Progenitor cell of endocrine pancreas (in vitro differentiated cells): ENCODE measurements around the gene APOM. TPM values are rescaled to one million over a fixed set of nuclear protein-coding genes. Genes with fewer than 3 reads are reported as not detected.
A peak's percentile ranks its signal among the peaks of the same experiment; 100 is the strongest.

Source experiments
- DNase-seq: peaks from one replicate; pipeline ENCODE4 v3.0.0; 2021; ENCODE audit warnings: low spot score; ENCODE audit not compliant: unreplicated experiment
- H3K27ac Mint-ChIP-seq: 2 replicates; pipeline ENCODE4 v1.8.0; 2021; ENCODE audit warnings: mild to moderate bottlenecking, moderate library complexity, mixed read lengths
- H3K27me3 Mint-ChIP-seq: 2 replicates; pipeline ENCODE4 v1.8.0; 2021; ENCODE audit warnings: mixed read lengths
- H3K36me3 Mint-ChIP-seq: 2 replicates; pipeline ENCODE4 v1.8.0; 2022; ENCODE audit warnings: mixed read lengths; ENCODE audit not compliant: insufficient read depth
- H3K4me1 Mint-ChIP-seq: 2 replicates; pipeline ENCODE4 v1.8.0; 2021; ENCODE audit warnings: low read depth, mixed read lengths
- H3K4me3 Mint-ChIP-seq: 2 replicates; pipeline ENCODE4 v1.8.0; 2021; ENCODE audit warnings: low read depth, mild to moderate bottlenecking, moderate library complexity, mixed read lengths
- H3K9me3 Mint-ChIP-seq: 2 replicates; pipeline ENCODE4 v1.8.0; 2021; ENCODE audit warnings: low read depth, mixed read lengths
- total RNA-seq: library from RNA; stranded (reverse); gene quantifications from 2 replicates; pipeline ENCODE4 v1.2.1, GENCODE V29; 2021
- TF ChIP-seq, protein P1 (sequence below): fragments of 200-600 bp; sonication (generic); IDR thresholded peaks from one replicate; pipeline ENCODE4 v1.5.0; 2021; ENCODE audit warnings: antibody characterized with exemption, mild to moderate bottlenecking; ENCODE audit not compliant: unreplicated experiment

APOM gene
- total RNA-seq, 1 donor from 2014 or later: 7.1 TPM

DNA sequence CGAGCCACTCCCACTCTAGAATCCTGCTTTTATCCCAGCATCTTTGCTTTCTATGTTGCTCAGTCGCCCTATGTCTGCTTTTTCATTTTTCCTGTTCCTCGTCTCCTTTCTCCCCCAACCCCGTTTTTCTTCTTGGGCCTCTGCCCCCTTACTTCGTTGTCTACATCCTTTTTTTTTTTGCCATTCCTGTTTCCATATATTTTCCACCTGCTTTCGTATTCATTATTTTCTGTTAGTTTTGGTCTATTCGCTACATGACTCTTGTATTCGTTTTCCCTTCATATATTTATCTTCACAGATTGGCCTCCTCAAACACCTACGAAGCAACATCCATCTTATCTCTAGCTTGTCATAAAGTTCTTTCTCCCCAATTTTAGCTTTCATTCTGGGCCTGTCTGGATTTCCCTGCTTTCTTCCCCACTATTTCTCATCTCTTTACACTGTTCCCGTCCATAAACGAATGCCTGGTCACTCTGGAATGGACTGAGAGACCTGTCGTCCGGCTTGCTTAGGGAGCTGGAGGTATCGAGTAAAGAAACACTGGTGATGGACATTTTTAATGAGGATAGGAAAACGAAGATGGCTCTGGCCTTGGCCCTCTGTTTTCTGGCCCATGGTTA lies 34.3 kb upstream of the APOM start:
- TF ChIP-seq, protein P1, sequence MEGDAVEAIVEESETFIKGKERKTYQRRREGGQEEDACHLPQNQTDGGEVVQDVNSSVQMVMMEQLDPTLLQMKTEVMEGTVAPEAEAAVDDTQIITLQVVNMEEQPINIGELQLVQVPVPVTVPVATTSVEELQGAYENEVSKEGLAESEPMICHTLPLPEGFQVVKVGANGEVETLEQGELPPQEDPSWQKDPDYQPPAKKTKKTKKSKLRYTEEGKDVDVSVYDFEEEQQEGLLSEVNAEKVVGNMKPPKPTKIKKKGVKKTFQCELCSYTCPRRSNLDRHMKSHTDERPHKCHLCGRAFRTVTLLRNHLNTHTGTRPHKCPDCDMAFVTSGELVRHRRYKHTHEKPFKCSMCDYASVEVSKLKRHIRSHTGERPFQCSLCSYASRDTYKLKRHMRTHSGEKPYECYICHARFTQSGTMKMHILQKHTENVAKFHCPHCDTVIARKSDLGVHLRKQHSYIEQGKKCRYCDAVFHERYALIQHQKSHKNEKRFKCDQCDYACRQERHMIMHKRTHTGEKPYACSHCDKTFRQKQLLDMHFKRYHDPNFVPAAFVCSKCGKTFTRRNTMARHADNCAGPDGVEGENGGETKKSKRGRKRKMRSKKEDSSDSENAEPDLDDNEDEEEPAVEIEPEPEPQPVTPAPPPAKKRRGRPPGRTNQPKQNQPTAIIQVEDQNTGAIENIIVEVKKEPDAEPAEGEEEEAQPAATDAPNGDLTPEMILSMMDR: no peak
- Mint-ChIP-seq H3K36me3 (peaks cover 23% of the 10 kb centered on the region), H3K9me3 (no peaks in the 10 kb centered on the region), H3K27me3 (no peaks in the 10 kb centered on the region), H3K4me3 (peak overlapping the region; percentile 89), H3K4me1 (peaks cover 14% of the 10 kb centered on the region), H3K27ac (peak overlapping the region; percentile 96)
- DNase-seq: no peak

DNA sequence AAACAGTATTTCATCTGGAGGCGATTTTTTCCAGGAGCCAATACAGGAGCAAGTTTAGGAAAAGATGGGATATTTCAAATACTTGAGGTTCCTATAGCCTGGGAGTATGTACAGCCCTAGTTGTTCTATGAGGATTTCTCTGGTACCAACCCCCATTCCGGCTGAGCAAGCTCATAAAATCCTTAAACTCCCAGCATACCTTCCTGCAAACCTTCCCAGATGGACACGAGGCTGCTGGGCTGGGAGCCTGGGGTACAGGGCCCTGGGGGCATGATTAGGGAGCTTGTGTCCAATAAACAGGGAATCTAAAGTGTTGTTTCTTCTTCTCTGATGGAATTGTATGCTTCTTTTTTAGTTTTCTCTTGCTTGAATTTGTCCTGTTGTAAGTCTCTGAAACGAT lies 33.7 kb upstream of the APOM start:
- H3K9me3 Mint-ChIP-seq: no peaks in the 10 kb centered on the region
- peak overlapping the region; percentile 89 for H3K4me3 Mint-ChIP-seq
- no peak for DNase-seq
- H3K36me3 Mint-ChIP-seq: peaks cover 26% of the 10 kb centered on the region
- TF ChIP-seq, protein P1: no peak
- H3K27ac Mint-ChIP-seq: peak overlapping the region; percentile 96
- peaks cover 14% of the 10 kb centered on the region for H3K4me1 Mint-ChIP-seq
- H3K27me3 Mint-ChIP-seq: no peaks in the 10 kb centered on the region

DNA sequence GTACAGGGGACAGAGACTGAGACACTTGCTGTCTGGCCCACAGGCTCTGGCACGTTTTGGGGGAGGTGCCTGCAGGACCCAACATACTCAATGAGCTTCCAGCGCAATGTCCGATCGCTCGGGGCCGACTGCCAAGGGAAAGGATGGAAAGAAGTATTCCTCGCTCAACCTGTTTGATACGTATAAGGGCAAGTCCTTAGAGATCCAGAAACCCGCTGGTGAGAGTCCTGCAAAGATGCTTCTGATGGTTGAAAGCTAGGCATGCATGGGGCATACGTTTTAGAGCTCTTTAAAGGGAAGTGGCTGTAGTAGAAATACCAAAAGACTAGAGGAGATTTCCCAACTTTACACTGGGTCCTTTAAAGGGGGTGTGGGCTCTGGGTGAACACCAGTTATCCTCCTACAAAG lies 33.0 kb upstream of the APOM start:
- Mint-ChIP-seq H3K4me3 (peak overlapping the region; percentile 89), H3K4me1 (peaks cover 14% of the 10 kb centered on the region), H3K9me3 (no peaks in the 10 kb centered on the region), H3K27me3 (no peaks in the 10 kb centered on the region), H3K36me3 (peaks cover 32% of the 10 kb centered on the region), H3K27ac (peak overlapping the region; percentile 96)
- no peak for DNase-seq
- TF ChIP-seq, protein P1: no peak

DNA sequence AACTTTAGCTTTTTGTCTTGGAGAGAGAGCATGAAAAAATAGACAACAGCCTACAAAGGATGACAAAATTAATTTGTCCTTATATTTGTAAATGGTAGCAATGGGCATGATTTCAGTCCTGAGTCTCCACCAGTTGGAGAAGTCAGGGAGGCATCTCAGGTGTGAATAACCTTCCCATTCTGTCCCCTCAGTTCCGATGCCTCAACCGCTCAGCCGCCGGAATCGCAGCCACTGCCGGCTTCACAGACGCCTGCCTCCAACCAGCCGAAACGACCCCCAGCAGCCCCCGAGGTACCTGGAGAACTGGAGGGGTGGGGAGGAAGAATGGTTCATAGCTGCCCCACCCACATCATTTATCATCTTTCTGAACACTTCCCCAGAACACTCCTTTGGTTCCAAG lies 31.6 kb upstream of the APOM start:
- H3K27me3 Mint-ChIP-seq: no peaks in the 10 kb centered on the region
- no peaks in the 10 kb centered on the region for H3K9me3 Mint-ChIP-seq
- peaks cover 38% of the 10 kb centered on the region for H3K36me3 Mint-ChIP-seq
- peak overlapping the region; percentile 50 for H3K27ac Mint-ChIP-seq
- no peak for DNase-seq
- H3K4me3 Mint-ChIP-seq: no peak overlapping the region
- TF ChIP-seq, protein P1: no peak
- peaks cover 14% of the 10 kb centered on the region for H3K4me1 Mint-ChIP-seq

DNA sequence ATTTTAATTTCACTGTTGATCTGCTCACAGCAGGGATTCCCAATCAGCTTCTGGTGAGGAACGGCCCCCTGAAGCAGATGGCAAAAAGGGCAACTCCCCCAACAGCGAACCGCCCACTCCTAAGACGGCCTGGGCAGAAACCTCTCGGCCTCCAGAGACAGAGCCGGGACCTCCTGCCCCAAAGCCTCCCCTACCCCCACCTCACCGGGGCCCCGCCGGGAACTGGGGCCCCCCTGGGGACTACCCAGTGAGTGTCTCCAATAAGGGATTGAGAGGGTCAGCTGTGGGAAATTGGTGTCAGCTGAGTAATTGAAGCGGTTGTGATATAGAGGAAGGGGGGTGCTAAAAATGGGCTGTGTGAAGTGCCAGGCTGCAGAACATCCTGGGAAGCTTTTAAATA lies 28.7 kb upstream of the APOM start:
- TF ChIP-seq, protein P1: no peak
- Mint-ChIP-seq H3K4me3 (no peak overlapping the region), H3K4me1 (peaks cover 10% of the 10 kb centered on the region), H3K27ac (peak overlapping the region; percentile 19), H3K9me3 (no peaks in the 10 kb centered on the region), H3K27me3 (no peaks in the 10 kb centered on the region), H3K36me3 (peaks cover 48% of the 10 kb centered on the region)
- no peak for DNase-seq
